Calu3 (cell line): ENCODE measurements around the gene POC1A. TPM values are rescaled to one million over a fixed set of nuclear protein-coding genes. Genes with fewer than 3 reads are reported as not detected.
"Not testable (repeated sequence)": the region's sequence is repeated elsewhere in the genome, so short reads cannot be mapped to it uniquely, and the experiment has no call there.

Experiments used
- BruUV-seq: library from RNA; stranded (reverse); fragments of 400-500 nt; replicated peaks from 2 replicates; lab custom pipeline; 2021; lab: Mats Ljungman, UMichigan
- CTCF ChIA-PET: fragments of 300-600 bp; sonication (Branson Sonifier 250); formaldehyde crosslinking; loops from one replicate; lab custom pipeline; 2022; ENCODE audit warnings: antibody characterized with exemption; lab: Charles Lee
- DNase-seq: peaks from one replicate; pipeline ENCODE4 v3.0.0; 2022
- H3K27ac Mint-ChIP-seq: one replicate; pipeline ENCODE4 v1.8.0; 2022; ENCODE audit warnings: mixed read lengths; ENCODE audit not compliant: unreplicated experiment
- H3K27me3 Mint-ChIP-seq: one replicate; pipeline ENCODE4 v1.8.0; 2022; ENCODE audit warnings: mixed read lengths; ENCODE audit not compliant: unreplicated experiment
- H3K36me3 Mint-ChIP-seq: one replicate; pipeline ENCODE4 v1.8.0; 2022; ENCODE audit warnings: mild to moderate bottlenecking, moderate library complexity, mixed read lengths; ENCODE audit not compliant: insufficient read depth, unreplicated experiment
- H3K4me1 Mint-ChIP-seq: one replicate; pipeline ENCODE4 v1.8.0; 2022; ENCODE audit warnings: mild to moderate bottlenecking, low read depth, mixed read lengths; ENCODE audit not compliant: unreplicated experiment
- H3K4me3 Mint-ChIP-seq: one replicate; pipeline ENCODE4 v1.8.0; 2022; ENCODE audit warnings: mild to moderate bottlenecking, low read depth, moderate library complexity, mixed read lengths; ENCODE audit not compliant: unreplicated experiment
- H3K9me3 Mint-ChIP-seq: one replicate; pipeline ENCODE4 v1.8.0; 2022; ENCODE audit warnings: low read depth, mixed read lengths; ENCODE audit not compliant: unreplicated experiment
- CTCF ChIP-seq: fragments of 200-600 bp; IDR thresholded peaks from one replicate; pipeline ENCODE4 v1.8.0; 2022; ENCODE audit warnings: antibody characterized with exemption; ENCODE audit not compliant: unreplicated experiment
- intact Hi-C: fragments of 100-400 bp; cut with micrococcal nuclease; formaldehyde crosslinking; loops from one replicate; pipeline ENCODE4 v1.10.0; 2022; ENCODE audit not compliant: unreplicated experiment
- total RNA-seq: library from RNA; stranded (reverse); gene quantifications from 2 replicates; pipeline ENCODE4 v1.2.3, GENCODE V29; 2022

The POC1A gene
- total RNA-seq, 1 experiment from 2014 or later, result 26.9 TPM

DNA sequence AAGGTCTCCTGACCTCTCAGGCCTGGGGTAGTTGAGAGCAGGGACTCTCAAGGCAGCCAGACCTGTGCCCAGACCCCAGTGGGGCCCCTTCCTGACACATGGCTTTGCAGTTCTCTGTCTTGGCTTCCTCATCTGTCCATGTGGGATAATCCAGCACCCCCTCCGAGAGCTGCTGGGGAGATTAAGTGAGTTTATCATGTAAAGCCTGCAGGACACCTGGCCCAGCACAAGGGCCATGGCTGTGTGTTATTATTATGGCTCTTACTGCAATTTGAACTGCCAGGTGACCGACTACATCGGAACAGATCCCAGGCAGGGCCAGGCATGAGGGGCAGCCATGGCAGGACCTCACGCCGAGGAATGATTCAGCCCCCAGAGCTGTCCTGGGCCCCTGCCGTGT, 110.5 kb downstream of the POC1A start:
- no peak for DNase-seq
- no peaks in the 10 kb centered on the region for H3K9me3 Mint-ChIP-seq
- no peak overlapping the region for H3K27ac Mint-ChIP-seq
- TF ChIP-seq CTCF, result no peak
- BruUV-seq, result no TSS peak
- peaks cover 12% of the 10 kb centered on the region for H3K27me3 Mint-ChIP-seq
- peaks cover 16% of the 10 kb centered on the region for H3K4me1 Mint-ChIP-seq
- no peak overlapping the region for H3K4me3 Mint-ChIP-seq
- intact Hi-C loops, result no loop called here
- CTCF ChIA-PET, result interaction anchor here (1.3 kb wide), 1 partner anchor 12 kb away, joined by 3 read pairs; no protein-coding TSS in a partner anchor
- no peaks in the 10 kb centered on the region for H3K36me3 Mint-ChIP-seq

DNA sequence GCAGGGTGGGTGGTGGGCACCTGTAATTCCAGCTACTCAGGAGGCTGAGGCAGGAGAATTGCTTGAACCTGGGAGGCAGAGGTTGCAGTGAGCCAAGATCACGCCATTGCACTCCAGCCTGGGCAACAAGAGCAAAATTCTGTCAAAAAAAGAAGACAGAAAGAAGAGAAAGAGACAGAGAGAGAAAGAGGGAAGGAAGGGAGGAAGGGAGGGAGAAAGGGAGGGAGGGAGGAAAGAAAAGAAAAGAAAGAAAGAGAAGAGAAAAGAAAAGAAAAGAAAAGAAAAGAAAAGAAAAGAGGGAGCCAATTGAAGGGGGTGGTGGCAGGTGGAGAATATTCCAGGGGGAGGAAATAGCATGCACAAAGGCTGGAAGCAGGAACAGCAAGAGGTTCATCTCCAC, 111.2 kb downstream of the POC1A start:
- intact Hi-C loops, CTCF ChIA-PET, H3K9me3 Mint-ChIP-seq, H3K4me3 Mint-ChIP-seq, BruUV-seq, H3K27ac Mint-ChIP-seq, H3K36me3 Mint-ChIP-seq, DNase-seq: not testable (repeated sequence)
- Mint-ChIP-seq H3K27me3 (peaks cover 12% of the 10 kb centered on the region), H3K4me1 (peaks cover 16% of the 10 kb centered on the region)

DNA sequence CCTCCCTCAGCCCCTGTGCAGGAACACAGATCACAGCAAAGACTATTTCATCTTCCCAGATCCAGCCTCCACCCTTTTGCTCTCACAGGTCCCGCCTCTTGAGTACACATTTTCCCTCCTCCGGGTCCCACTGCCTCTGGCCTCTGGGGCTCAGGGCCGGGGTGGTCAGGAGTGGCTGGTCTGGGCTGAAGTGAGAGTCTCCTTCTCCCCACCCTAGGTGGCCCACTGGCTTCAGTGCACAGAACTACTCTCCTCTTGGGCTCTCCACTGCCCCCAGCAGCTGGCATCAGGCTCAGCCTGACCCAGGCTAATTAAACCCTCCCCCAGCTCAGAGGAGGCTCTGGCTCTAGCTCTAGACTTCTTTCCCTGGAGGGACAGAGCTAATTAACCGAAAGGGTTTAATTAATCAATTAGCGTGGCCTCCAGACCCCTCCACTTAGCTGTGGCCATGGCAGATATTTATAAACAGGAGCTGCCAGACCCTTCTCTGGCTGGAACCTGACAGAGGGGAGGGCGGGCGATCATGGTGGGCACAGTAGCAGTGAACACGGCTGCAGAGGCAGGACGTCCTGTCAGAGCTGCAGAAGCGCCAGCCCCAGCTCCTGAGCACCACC, 113.0 kb downstream of the POC1A start:
- CTCF ChIA-PET, result interaction anchor here (1.0 kb wide), 1 partner anchor 14 kb away, joined by 4 read pairs; no protein-coding TSS in a partner anchor
- no peak overlapping the region for H3K4me3 Mint-ChIP-seq
- BruUV-seq, result no TSS peak
- no peaks in the 10 kb centered on the region for H3K36me3 Mint-ChIP-seq
- no peak for DNase-seq
- intact Hi-C loops, result no loop called here
- no peak overlapping the region for H3K27ac Mint-ChIP-seq
- no peak for TF ChIP-seq CTCF
- H3K9me3 Mint-ChIP-seq, result no peaks in the 10 kb centered on the region
- peaks cover 12% of the 10 kb centered on the region for H3K27me3 Mint-ChIP-seq
- H3K4me1 Mint-ChIP-seq, result peaks cover 7% of the 10 kb centered on the region

- Mint-ChIP-seq H3K27me3 (peaks cover 12% of the 10 kb centered on the region), H3K4me1 (peaks cover 5% of the 10 kb centered on the region), H3K27ac (no peak overlapping the region), H3K9me3 (no peaks in the 10 kb centered on the region), H3K4me3 (no peak overlapping the region), H3K36me3 (no peaks in the 10 kb centered on the region)
- BruUV-seq, result no TSS peak
- TF ChIP-seq CTCF, result no peak
- DNase-seq, result no peak
- CTCF ChIA-PET, result interaction anchor here (0.6 kb wide), 1 partner anchor 15 kb away, joined by 4 read pairs; the partner anchor contains the start of gene DUSP7
- intact Hi-C loops, result no loop called here
Measured at GRCh38 chr3:52040600-52040999, 113.6 kb downstream of the POC1A start.

GRCh38 chr3:52039846-52040245, 114.4 kb downstream of the POC1A start:
- peaks cover 12% of the 10 kb centered on the region for H3K27me3 Mint-ChIP-seq
- H3K4me3 Mint-ChIP-seq, result no peak overlapping the region
- H3K27ac Mint-ChIP-seq, result no peak overlapping the region
- no TSS peak for BruUV-seq
- H3K4me1 Mint-ChIP-seq, result peaks cover 5% of the 10 kb centered on the region
- CTCF ChIA-PET, result interaction anchor here (0.6 kb wide), 1 partner anchor 16 kb away, joined by 4 read pairs; the partner anchor contains the start of gene DUSP7
- H3K9me3 Mint-ChIP-seq, result no peaks in the 10 kb centered on the region
- no peaks in the 10 kb centered on the region for H3K36me3 Mint-ChIP-seq
- DNase-seq, result peak; percentile 78
- intact Hi-C loops, result no loop called here
- no peak for TF ChIP-seq CTCF
